Lower lobe of right lung (tissue), 2 donors: ENCODE results near the gene AKT3. TPM values are rescaled to one million over a fixed set of nuclear protein-coding genes. Genes with fewer than 3 reads are reported as not detected.

ENCODE experiments used
- ATAC-seq, 2 donors: fragments of 200-7000 bp; cut with Tn5 transposase; one replicate each; pipeline ENCODE4 v1.9.1; 2020 to 2022; ENCODE audit warnings: mild to moderate bottlenecking in 2 of 2, moderate library complexity in 2 of 2
- DNase-seq: peaks from one replicate; pipeline ENCODE4 v3.0.0-alpha.2; 2020
- H3K27ac ChIP-seq: fragments of 200-600 bp; one replicate; pipeline ENCODE4 v1.8.0; 2022
- H3K27me3 ChIP-seq: fragments of 200-600 bp; one replicate; pipeline ENCODE4 v1.8.0; 2022; ENCODE audit warnings: low read depth
- H3K36me3 ChIP-seq: fragments of 200-600 bp; one replicate; pipeline ENCODE4 v1.8.0; 2022; ENCODE audit warnings: mild to moderate bottlenecking
- H3K4me1 ChIP-seq: fragments of 200-600 bp; one replicate; pipeline ENCODE4 v1.8.0; 2022
- H3K4me3 ChIP-seq: fragments of 200-600 bp; one replicate; pipeline ENCODE4 v1.8.0; 2022; ENCODE audit warnings: mild to moderate bottlenecking
- H3K9me3 ChIP-seq: fragments of 200-600 bp; one replicate; pipeline ENCODE4 v1.8.0; 2022
- intact Hi-C: fragments of 100-400 bp; cut with DNase I; formaldehyde crosslinking; loops from one replicate; pipeline ENCODE4 v1.11.0; 2022
- total RNA-seq: library from RNA; stranded (reverse); fragmentation: NEBNext Ultra II Directional; extraction: Animal tissue kit (Norgen Biotek cat#: 25700); gene quantifications from one replicate; pipeline ENCODE4 v1.2.1, GENCODE V29; 2021
- TF ChIP-seq, protein P1 (sequence below): fragments of 200-600 bp; IDR thresholded peaks from one replicate; pipeline ENCODE4 v1.8.0; 2022; ENCODE audit warnings: antibody characterized with exemption, mild to moderate bottlenecking
- donor health status: DM: no; HTN: yes; CAD: no; lungs with severe emphysema.

The AKT3 gene
- total RNA-seq, 1 donor from 2014 or later, result 52.5 TPM

DNA sequence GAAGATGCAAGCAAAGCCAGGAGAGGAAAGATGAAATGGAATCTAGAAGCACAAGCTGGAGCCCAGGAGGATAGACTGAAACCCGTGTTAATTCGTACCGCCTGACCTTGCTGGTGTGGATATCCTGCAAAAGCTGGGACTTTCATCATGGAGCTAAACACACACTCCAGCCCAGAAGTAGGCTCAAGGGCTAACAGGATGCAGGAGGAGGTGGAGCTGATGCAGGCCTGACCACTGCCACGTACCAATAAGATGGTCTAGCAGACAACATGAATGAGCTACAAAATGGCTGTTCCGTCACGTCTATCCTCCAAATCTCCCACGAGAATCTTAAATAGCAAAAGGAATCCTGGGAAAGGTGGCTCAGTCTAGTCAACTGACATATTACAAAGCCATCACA lies 323.9 kb downstream of the AKT3 start:
- DNase-seq, result no peak
- intact Hi-C loops, result no loop called here
- no peak overlapping the region for H3K27ac ChIP-seq

DNA sequence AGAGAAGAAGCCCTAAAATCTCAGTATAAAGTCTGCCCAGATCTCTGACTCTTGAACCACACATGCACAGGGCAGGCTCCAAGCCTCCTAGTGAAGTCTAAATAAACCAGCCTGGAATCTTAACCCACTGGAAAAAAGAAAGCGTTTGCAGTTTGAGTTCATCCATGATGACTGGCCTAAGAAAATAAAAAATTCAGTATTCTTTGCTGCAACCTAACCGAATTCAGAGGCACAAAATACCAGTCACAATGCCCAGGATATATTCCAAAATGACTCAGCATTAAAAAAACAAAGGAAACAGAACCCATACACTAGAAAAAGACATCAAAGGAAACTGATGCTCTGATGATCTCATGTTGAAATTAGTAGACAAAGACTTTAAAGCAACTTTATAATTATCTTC lies 325.0 kb downstream of the AKT3 start:
- intact Hi-C loops, result no loop called here
- Histone ChIP-seq H3K27ac (no peak overlapping the region), H3K9me3 (no peaks in the 10 kb centered on the region), H3K4me3 (no peak overlapping the region), H3K36me3 (no peaks in the 10 kb centered on the region), H3K27me3 (no peaks in the 10 kb centered on the region), H3K4me1 (no peaks in the 10 kb centered on the region)
- TF ChIP-seq, protein P1, sequence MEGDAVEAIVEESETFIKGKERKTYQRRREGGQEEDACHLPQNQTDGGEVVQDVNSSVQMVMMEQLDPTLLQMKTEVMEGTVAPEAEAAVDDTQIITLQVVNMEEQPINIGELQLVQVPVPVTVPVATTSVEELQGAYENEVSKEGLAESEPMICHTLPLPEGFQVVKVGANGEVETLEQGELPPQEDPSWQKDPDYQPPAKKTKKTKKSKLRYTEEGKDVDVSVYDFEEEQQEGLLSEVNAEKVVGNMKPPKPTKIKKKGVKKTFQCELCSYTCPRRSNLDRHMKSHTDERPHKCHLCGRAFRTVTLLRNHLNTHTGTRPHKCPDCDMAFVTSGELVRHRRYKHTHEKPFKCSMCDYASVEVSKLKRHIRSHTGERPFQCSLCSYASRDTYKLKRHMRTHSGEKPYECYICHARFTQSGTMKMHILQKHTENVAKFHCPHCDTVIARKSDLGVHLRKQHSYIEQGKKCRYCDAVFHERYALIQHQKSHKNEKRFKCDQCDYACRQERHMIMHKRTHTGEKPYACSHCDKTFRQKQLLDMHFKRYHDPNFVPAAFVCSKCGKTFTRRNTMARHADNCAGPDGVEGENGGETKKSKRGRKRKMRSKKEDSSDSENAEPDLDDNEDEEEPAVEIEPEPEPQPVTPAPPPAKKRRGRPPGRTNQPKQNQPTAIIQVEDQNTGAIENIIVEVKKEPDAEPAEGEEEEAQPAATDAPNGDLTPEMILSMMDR, result no peak
- no peak for DNase-seq
- no peak for ATAC-seq

More for the DNA sequence above, 323.9 kb downstream of the AKT3 start:
- H3K27me3 ChIP-seq, result no peaks in the 10 kb centered on the region
- H3K4me3 ChIP-seq, result no peak overlapping the region
- H3K4me1 ChIP-seq, result no peaks in the 10 kb centered on the region
- H3K36me3 ChIP-seq, result no peaks in the 10 kb centered on the region
- ATAC-seq, result no peak
- H3K9me3 ChIP-seq, result no peaks in the 10 kb centered on the region
- TF ChIP-seq, protein P1, result no peak

DNA sequence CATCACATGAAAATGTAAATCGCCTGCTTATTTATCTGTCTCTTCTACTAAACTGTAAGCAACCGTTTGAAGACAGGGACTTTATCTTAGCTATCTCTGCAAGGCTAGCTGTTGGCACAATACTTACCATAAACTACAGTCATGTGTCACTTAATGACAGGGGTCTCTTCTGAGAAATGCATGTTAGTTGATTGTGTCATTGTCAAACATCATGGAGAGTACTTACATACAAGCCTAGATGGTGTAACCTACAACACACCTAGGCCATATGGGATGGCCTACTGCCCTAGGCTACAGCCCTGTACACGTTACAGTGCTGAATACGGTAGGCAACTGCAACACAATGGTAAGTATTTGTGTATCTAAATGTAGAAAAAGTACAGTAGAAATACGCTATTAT lies 326.3 kb downstream of the AKT3 start:
- Histone ChIP-seq H3K9me3 (no peaks in the 10 kb centered on the region), H3K36me3 (no peaks in the 10 kb centered on the region), H3K27me3 (no peaks in the 10 kb centered on the region), H3K4me1 (no peaks in the 10 kb centered on the region), H3K4me3 (no peak overlapping the region), H3K27ac (no peak overlapping the region)
- TF ChIP-seq, protein P1, result no peak
- ATAC-seq (no peak), DNase-seq (no peak)
- intact Hi-C loops, result no loop called here

DNA sequence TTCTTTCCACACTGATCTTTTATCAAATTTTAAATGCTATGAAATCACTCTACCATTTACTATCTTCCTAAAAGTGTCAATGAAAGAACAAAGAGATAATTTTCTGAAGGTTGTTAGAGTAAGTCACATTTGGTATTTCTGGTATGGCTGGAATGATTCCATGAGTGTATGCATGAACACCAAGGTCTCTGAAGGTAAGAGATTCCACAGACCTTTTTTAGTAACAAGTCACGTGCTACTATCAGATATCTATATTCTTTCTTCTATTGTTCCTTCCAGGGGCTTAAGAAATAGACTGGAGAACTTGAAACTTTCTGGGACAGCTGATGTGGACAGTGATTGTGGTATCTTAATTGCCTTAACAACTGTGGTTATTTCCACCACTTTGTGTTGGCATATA lies 329.2 kb downstream of the AKT3 start:
- Histone ChIP-seq H3K36me3 (no peaks in the 10 kb centered on the region), H3K27me3 (no peaks in the 10 kb centered on the region), H3K4me3 (no peak overlapping the region), H3K9me3 (no peaks in the 10 kb centered on the region), H3K4me1 (no peaks in the 10 kb centered on the region), H3K27ac (no peak overlapping the region)
- intact Hi-C loops, result no loop called here
- DNase-seq, result no peak
- ATAC-seq, result no peak
- TF ChIP-seq, protein P1, result no peak

DNA sequence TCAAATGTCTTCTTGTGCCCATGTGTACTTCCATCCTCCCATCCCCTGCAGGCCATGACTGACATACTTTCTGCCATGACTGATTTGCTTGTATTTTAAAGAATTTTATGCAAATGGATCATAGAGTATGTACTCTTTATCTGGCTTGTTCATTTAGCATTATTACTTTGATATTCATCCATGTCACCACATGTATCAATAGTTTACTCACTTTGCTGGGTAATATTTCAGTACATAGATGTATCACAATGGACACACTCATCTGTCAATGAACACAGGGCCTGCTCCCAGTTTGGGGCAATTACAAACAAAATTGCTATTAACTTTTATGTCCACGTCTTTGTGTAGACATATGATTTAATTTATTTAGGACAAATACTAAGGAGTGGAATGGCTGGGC lies 335.1 kb downstream of the AKT3 start:
- intact Hi-C loops, result no loop called here
- Histone ChIP-seq H3K27ac (no peak overlapping the region), H3K4me1 (no peaks in the 10 kb centered on the region), H3K9me3 (no peaks in the 10 kb centered on the region), H3K36me3 (peaks cover 15% of the 10 kb centered on the region), H3K4me3 (no peak overlapping the region), H3K27me3 (no peaks in the 10 kb centered on the region)
- ATAC-seq (no peak), DNase-seq (no peak)
- TF ChIP-seq, protein P1, result no peak
